Measurements from ENCODE around the gene PRR14L. TPM values are rescaled to one million over a fixed set of nuclear protein-coding genes. Genes with fewer than 3 reads are reported as not detected.
A peak's percentile ranks its signal among the peaks of the same experiment; 100 is the strongest.
"Not testable (repeated sequence)": the region's sequence is repeated elsewhere in the genome, so short reads cannot be mapped to it uniquely, and the experiment has no call there.

The PRR14L gene
- polyA plus RNA-seq, 3 donors, result 13.2 to 41.4 (median 14.6) TPM

DNA sequence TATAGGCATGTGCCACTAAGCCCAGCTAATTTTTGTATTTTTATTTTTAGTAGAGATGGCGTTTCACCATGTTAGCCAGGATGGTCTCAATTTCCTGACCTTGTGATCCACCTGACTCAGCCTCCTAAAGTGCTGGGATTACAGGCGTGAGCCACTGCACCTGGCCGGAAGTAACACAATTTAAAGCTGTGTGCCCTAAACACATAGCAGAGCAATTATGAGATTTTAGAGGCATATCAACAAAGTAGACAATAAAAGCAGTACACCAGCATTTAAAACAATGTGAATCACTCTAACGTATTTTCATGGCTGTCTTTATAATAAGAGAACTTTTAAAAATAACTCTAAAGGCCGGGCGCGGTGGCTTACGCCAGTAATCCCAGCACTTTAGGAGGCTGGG is 42.4 kb downstream of the PRR14L start:
- H3K36me3 Mint-ChIP-seq, result peaks cover 47 to 83% of the 10 kb centered on the region in 2 donors
- H3K4me1 ChIP-seq (ENCODE audit: control insufficient read depth in 1 of 2, insufficient read depth in 2 of 2, low read length in 2 of 2), result no peaks in the 10 kb centered on the region
- TF ChIP-seq, protein P1, sequence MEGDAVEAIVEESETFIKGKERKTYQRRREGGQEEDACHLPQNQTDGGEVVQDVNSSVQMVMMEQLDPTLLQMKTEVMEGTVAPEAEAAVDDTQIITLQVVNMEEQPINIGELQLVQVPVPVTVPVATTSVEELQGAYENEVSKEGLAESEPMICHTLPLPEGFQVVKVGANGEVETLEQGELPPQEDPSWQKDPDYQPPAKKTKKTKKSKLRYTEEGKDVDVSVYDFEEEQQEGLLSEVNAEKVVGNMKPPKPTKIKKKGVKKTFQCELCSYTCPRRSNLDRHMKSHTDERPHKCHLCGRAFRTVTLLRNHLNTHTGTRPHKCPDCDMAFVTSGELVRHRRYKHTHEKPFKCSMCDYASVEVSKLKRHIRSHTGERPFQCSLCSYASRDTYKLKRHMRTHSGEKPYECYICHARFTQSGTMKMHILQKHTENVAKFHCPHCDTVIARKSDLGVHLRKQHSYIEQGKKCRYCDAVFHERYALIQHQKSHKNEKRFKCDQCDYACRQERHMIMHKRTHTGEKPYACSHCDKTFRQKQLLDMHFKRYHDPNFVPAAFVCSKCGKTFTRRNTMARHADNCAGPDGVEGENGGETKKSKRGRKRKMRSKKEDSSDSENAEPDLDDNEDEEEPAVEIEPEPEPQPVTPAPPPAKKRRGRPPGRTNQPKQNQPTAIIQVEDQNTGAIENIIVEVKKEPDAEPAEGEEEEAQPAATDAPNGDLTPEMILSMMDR (IDR thresholded peaks at IDR 0.05), result no peak
- H4K20me1 ChIP-seq (ENCODE audit: insufficient read depth, low read length), result peaks cover 41% of the 10 kb centered on the region
- intact Hi-C loops (cut with micrococcal nuclease), result loop anchor here in 1 of 2 donors (10.0 kb wide), 1 partner anchor 97 kb away; no protein-coding TSS in a partner anchor
- no peaks in the 10 kb centered on the region for H3K27me3 ChIP-seq (ENCODE audit: control insufficient read depth in 2 of 2, insufficient read depth in 2 of 2, low read length in 2 of 2)
- peaks cover 0 to 3% (median 0%) of the 10 kb centered on the region in 7 donors for H3K9me3 Mint-ChIP-seq
- H3K4me2 ChIP-seq (replicated peaks; ENCODE audit: extremely low read depth, low read length, poor library complexity, severe bottlenecking), result no peak overlapping the region
- H3K9me3 ChIP-seq (replicated peaks in 1 of 2; ENCODE audit: control insufficient read depth in 1 of 2, insufficient read depth in 1 of 2, low read length in 2 of 2), result no peaks in the 10 kb centered on the region
- peak overlapping the region in 1 of 7 donors; percentile 36 for H3K27ac Mint-ChIP-seq
- no peak overlapping the region for H2AFZ ChIP-seq (ENCODE audit: insufficient read depth, low read depth, low read length, poor library complexity, severe bottlenecking)
- peaks cover 4% of the 10 kb centered on the region for H3K4me1 Mint-ChIP-seq
- DNase-seq, result no peak
- no peak overlapping the region for H3K4me3 Mint-ChIP-seq
- H3K27me3 Mint-ChIP-seq (ENCODE audit: low read depth in 3 of 3), result peaks cover 0 to 2% (median 2%) of the 10 kb centered on the region in 3 donors
- H3K79me2 ChIP-seq (ENCODE audit: insufficient read depth, low read length), result peaks cover 30% of the 10 kb centered on the region
- no peak overlapping the region for H3K9ac ChIP-seq (ENCODE audit: insufficient read depth, low read length, poor library complexity, severe bottlenecking)
- H3K4me3 ChIP-seq (replicated peaks in 1 of 3; ENCODE audit: low read depth in 2 of 3, low read length in 3 of 3), result no peak overlapping the region
- no peak overlapping the region for H3K27ac ChIP-seq (ENCODE audit: low read depth in 1 of 2, low read length in 2 of 2)
- peaks cover 45 to 90% of the 10 kb centered on the region in 2 donors for H3K36me3 ChIP-seq (replicated peaks in 1 of 2; ENCODE audit: control insufficient read depth in 1 of 2, insufficient read depth in 2 of 2, low read length in 2 of 2)
- WGBS (ENCODE audit: insufficient coverage), result no CpG with 5 or more reads among the region's 8 CpGs

- H3K4me2 ChIP-seq (replicated peaks; ENCODE audit: extremely low read depth, low read length, poor library complexity, severe bottlenecking), result no peak overlapping the region
- Mint-ChIP-seq H3K4me3 (no peak overlapping the region), H3K4me1 (peaks cover 11% of the 10 kb centered on the region), H3K27me3 (ENCODE audit: low read depth in 3 of 3) (peaks cover 0 to 2% (median 0%) of the 10 kb centered on the region in 3 donors), H3K36me3 (peaks cover 67 to 98% of the 10 kb centered on the region in 2 donors), H3K27ac (peak overlapping the region in 2 of 7 donors; percentile 29 to 81), H3K9me3 (peaks cover 0 to 2% (median 0%) of the 10 kb centered on the region in 7 donors)
- peaks cover 73 to 96% of the 10 kb centered on the region in 2 donors for H3K36me3 ChIP-seq (replicated peaks in 1 of 2; ENCODE audit: control insufficient read depth in 1 of 2, insufficient read depth in 2 of 2, low read length in 2 of 2)
- H2AFZ ChIP-seq (ENCODE audit: insufficient read depth, low read depth, low read length, poor library complexity, severe bottlenecking), result no peak overlapping the region
- 79% methylated on average over 3 of the region's 4 CpGs for WGBS (ENCODE audit: insufficient coverage)
- H3K27ac ChIP-seq (ENCODE audit: low read depth in 1 of 2, low read length in 2 of 2), result peak overlapping the region in 1 of 2 donors; percentile 12
- H3K9ac ChIP-seq (ENCODE audit: insufficient read depth, low read length, poor library complexity, severe bottlenecking), result no peak overlapping the region
- no peaks in the 10 kb centered on the region for H3K79me2 ChIP-seq (ENCODE audit: insufficient read depth, low read length)
- no peak for DNase-seq
- H3K9me3 ChIP-seq (replicated peaks in 1 of 2; ENCODE audit: control insufficient read depth in 1 of 2, insufficient read depth in 1 of 2, low read length in 2 of 2), result no peaks in the 10 kb centered on the region
- peaks cover 14% of the 10 kb centered on the region for H4K20me1 ChIP-seq (ENCODE audit: insufficient read depth, low read length)
- H3K27me3 ChIP-seq (ENCODE audit: control insufficient read depth in 2 of 2, insufficient read depth in 2 of 2, low read length in 2 of 2), result no peaks in the 10 kb centered on the region
- intact Hi-C loops (cut with micrococcal nuclease), result no loop called here
- H3K4me3 ChIP-seq (replicated peaks in 1 of 3; ENCODE audit: low read depth in 2 of 3, low read length in 3 of 3), result no peak overlapping the region
- peaks cover 6 to 12% of the 10 kb centered on the region in 2 donors for H3K4me1 ChIP-seq (ENCODE audit: control insufficient read depth in 1 of 2, insufficient read depth in 2 of 2, low read length in 2 of 2)
- TF ChIP-seq, protein P1 (IDR thresholded peaks at IDR 0.05), result no peak
Observed at GRCh38 chr22:31695423-31695822, 54.5 kb downstream of the PRR14L start.

GRCh38 chr22:31694046-31694445 is 55.9 kb downstream of the PRR14L start:
- H3K27ac ChIP-seq (ENCODE audit: low read depth in 1 of 2, low read length in 2 of 2); H3K4me3 Mint-ChIP-seq; DNase-seq; H3K79me2 ChIP-seq (ENCODE audit: insufficient read depth, low read length); H3K4me3 ChIP-seq (replicated peaks in 1 of 3; ENCODE audit: low read depth in 2 of 3, low read length in 3 of 3); H3K4me2 ChIP-seq (replicated peaks; ENCODE audit: extremely low read depth, low read length, poor library complexity, severe bottlenecking); H3K9ac ChIP-seq (ENCODE audit: insufficient read depth, low read length, poor library complexity, severe bottlenecking); H3K9me3 ChIP-seq (replicated peaks in 1 of 2; ENCODE audit: control insufficient read depth in 1 of 2, insufficient read depth in 1 of 2, low read length in 2 of 2); H3K9me3 Mint-ChIP-seq; intact Hi-C loops (cut with micrococcal nuclease); H3K27me3 ChIP-seq (ENCODE audit: control insufficient read depth in 2 of 2, insufficient read depth in 2 of 2, low read length in 2 of 2); H3K27me3 Mint-ChIP-seq (ENCODE audit: low read depth in 3 of 3); H2AFZ ChIP-seq (ENCODE audit: insufficient read depth, low read depth, low read length, poor library complexity, severe bottlenecking): not testable (repeated sequence)
- Mint-ChIP-seq H3K27ac (peak overlapping the region in 1 of 7 donors; percentile 71), H3K36me3 (peaks cover 62 to 98% of the 10 kb centered on the region in 2 donors), H3K4me1 (peaks cover 11% of the 10 kb centered on the region)
- Histone ChIP-seq H3K36me3 (replicated peaks in 1 of 2; ENCODE audit: control insufficient read depth in 1 of 2, insufficient read depth in 2 of 2, low read length in 2 of 2) (peaks cover 65 to 95% of the 10 kb centered on the region in 2 donors), H4K20me1 (ENCODE audit: insufficient read depth, low read length) (peaks cover 12% of the 10 kb centered on the region), H3K4me1 (ENCODE audit: control insufficient read depth in 1 of 2, insufficient read depth in 2 of 2, low read length in 2 of 2) (peaks cover 6 to 12% of the 10 kb centered on the region in 2 donors)
- 98% methylated on average over 5 of the region's 11 CpGs for WGBS (ENCODE audit: insufficient coverage)

Data from CD14-positive monocyte (primary cell).